Adrenal gland (tissue), 5 donors: ENCODE measurements around the gene ZC3H12C.

Experiments
- CTCF ChIP-seq, 6 experiments: fragments of 450-650 bp in 4 of 6; fragments of 200-600 bp in 2 of 6; sonication (generic) in 1 of 6; IDR thresholded peaks; 1 replicate in 5 of 6; 2 replicates in 1 of 6; pipeline versions ENCODE4 v1.5.1 to v1.8.0; 2016 to 2021; ENCODE audit warnings: antibody characterized with exemption in 6 of 6, mild to moderate bottlenecking in 2 of 6, moderate library complexity in 1 of 6
- POLR2A ChIP-seq, 2 donors: fragments of 450-650 bp; IDR thresholded peaks; one replicate each; pipeline ENCODE4 v1.6.1; 2017; ENCODE audit warnings: antibody characterized with exemption in 2 of 2, mild to moderate bottlenecking in 2 of 2, moderate library complexity in 1 of 2
- donor health status: DM: no; HTN: no; CAD: no.

- TF ChIP-seq POLR2A (IDR thresholded peaks at IDR 0.05) (no peak), CTCF (IDR thresholded peaks at IDR 0.05) (no peak)
Measured at GRCh38 chr11:110075847-110076208, 17.4 kb upstream of the ZC3H12C start.
